AG10803 (cell line): ENCODE data around the gene GPS2.

Experiments
- DNase-seq: peaks from one replicate; pipeline ENCODE4 v3.0.0; 2010; ENCODE audit warnings: low read depth
- H3K4me3 ChIP-seq: 2 replicates; pipeline ENCODE4 v1.5.1; 2011; ENCODE audit warnings: mild to moderate bottlenecking, low read length, control low read depth
- TF ChIP-seq, protein P1 (sequence below): conservative IDR thresholded peaks from 2 replicates; pipeline ENCODE4 v1.5.1; 2011; ENCODE audit warnings: mild to moderate bottlenecking, low read length, control low read depth, inconsistent platforms

Gene GPS2, protein sequence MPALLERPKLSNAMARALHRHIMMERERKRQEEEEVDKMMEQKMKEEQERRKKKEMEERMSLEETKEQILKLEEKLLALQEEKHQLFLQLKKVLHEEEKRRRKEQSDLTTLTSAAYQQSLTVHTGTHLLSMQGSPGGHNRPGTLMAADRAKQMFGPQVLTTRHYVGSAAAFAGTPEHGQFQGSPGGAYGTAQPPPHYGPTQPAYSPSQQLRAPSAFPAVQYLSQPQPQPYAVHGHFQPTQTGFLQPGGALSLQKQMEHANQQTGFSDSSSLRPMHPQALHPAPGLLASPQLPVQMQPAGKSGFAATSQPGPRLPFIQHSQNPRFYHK

GRCh38 chr17:7314719-7315569 is at the start of gene GPS2:
GPS2 (minus strand) TSS chr17:7315360; CDS start chr17:7315052, 308 bp downstream.
- peak; percentile 67 for DNase-seq
- TF ChIP-seq, protein P1, sequence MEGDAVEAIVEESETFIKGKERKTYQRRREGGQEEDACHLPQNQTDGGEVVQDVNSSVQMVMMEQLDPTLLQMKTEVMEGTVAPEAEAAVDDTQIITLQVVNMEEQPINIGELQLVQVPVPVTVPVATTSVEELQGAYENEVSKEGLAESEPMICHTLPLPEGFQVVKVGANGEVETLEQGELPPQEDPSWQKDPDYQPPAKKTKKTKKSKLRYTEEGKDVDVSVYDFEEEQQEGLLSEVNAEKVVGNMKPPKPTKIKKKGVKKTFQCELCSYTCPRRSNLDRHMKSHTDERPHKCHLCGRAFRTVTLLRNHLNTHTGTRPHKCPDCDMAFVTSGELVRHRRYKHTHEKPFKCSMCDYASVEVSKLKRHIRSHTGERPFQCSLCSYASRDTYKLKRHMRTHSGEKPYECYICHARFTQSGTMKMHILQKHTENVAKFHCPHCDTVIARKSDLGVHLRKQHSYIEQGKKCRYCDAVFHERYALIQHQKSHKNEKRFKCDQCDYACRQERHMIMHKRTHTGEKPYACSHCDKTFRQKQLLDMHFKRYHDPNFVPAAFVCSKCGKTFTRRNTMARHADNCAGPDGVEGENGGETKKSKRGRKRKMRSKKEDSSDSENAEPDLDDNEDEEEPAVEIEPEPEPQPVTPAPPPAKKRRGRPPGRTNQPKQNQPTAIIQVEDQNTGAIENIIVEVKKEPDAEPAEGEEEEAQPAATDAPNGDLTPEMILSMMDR: no peak
- H3K4me3 ChIP-seq: peak within 1 kb of the TSS; percentile 79

GRCh38 chr17:7363311-7363710 is 48.2 kb upstream of the GPS2 start:
- no peak overlapping the region for H3K4me3 ChIP-seq
- peak; percentile 20 for DNase-seq
- TF ChIP-seq, protein P1: no peak

DNA sequence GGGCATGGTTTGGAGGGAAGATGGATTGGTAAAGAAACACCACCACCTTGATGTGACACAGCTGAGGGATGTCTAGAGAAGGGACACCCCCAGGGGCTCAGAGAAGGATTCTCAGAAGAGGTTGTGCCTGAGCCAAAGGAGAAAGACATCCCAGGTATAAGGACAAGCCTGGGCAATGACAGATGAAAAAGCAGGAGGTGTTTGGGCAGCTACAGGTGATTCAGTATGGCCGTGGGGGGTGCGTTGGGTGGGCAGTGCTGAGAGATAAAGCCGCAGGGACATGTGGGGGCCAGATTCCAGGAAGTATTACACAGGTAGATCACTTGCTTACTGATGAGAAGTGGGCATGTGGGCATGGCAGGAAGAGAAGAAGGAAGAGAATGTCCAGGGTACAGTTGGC is 46.7 kb upstream of the GPS2 start:
- H3K4me3 ChIP-seq: no peak overlapping the region
- TF ChIP-seq, protein P1: no peak
- no peak for DNase-seq

GRCh38 chr17:7357381-7357780 is 42.2 kb upstream of the GPS2 start:
- no peak overlapping the region for H3K4me3 ChIP-seq
- TF ChIP-seq, protein P1: no peak
- DNase-seq: no peak

DNA sequence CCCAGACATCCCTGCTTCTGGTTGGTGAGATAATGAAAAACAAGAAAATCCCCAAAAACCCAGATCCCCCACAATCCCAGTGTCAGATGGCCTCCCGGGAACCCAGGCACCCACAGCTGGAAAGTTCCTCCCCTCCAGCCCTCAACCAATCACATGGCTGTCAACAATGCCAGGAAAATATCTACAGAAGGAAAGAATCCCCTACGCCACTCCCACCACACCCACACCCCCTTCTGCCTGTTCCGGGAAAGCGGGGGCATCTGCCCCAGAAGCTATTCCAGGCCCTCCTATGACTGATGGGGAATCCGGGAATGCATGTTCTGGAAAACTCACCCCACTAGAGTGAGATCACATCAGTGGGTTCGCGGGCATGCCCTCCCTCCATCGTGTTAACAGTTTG is 41.6 kb upstream of the GPS2 start:
- DNase-seq: peak; percentile 34
- no peak overlapping the region for H3K4me3 ChIP-seq
- TF ChIP-seq, protein P1: no peak

DNA sequence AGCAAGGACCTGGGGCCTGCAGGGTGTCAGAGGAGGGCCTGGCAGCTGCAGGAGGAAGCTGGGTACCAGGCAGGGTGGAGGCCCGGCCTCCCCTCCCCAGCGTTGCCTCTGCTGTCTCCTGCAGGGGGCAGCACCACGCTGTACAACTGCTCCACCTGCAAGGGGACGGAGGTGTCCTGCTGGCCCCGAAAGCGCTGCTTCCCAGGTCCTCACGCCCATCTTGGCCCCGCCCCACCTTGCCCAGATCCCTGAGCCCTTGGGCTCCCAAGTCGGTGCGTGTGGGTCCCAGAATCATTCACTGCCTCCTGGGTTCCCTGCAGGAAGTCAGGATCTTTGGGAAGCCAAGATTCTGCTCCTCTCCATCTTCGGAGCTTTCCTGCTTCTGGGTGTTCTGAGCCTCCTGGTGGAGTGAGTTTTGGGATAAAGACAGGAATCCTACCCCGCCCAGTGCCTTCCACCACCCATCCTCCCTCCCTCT is 41.0 kb upstream of the GPS2 start:
- peak; percentile 56 for DNase-seq
- no peak overlapping the region for H3K4me3 ChIP-seq
- TF ChIP-seq, protein P1: peak; percentile 74
